Thyroid gland (tissue), 4 donors: ENCODE measurements around the gene TOP2B. TPM values are rescaled to one million over a fixed set of nuclear protein-coding genes. Genes with fewer than 3 reads are reported as not detected.

ENCODE experiments used
- DNase-seq, 2 donors: peaks; one replicate each; pipeline ENCODE4 v3.0.0-alpha.2; 2019
- H3K27ac ChIP-seq, 3 donors: fragments of 200-600 bp; sonication (generic); 1 replicate in 2 of 3; 2 replicates in 1 of 3; pipeline ENCODE4 v1.5.1; 2016 to 2019; ENCODE audit warnings: mild to moderate bottlenecking in 1 of 3, moderate library complexity in 1 of 3
- H3K27me3 ChIP-seq: fragments of 200-600 bp; sonication (generic); one replicate; pipeline ENCODE4 v1.5.1; 2019
- H3K36me3 ChIP-seq, 2 donors: fragments of 200-600 bp; sonication (generic); one replicate each; pipeline ENCODE4 v1.5.1; 2016 to 2019
- H3K4me1 ChIP-seq, 2 donors: fragments of 200-600 bp; sonication (generic); one replicate each; pipeline ENCODE4 v1.5.1; 2017 to 2019
- H3K4me3 ChIP-seq, 3 donors: fragments of 200-600 bp; sonication (generic); replicated peaks in 1 of 3; 1 replicate in 2 of 3; 2 replicates in 1 of 3; pipeline ENCODE4 v1.5.1; 2016; ENCODE audit warnings: mild to moderate bottlenecking in 1 of 3
- H3K9me3 ChIP-seq: fragments of 200-600 bp; sonication (generic); one replicate; pipeline ENCODE4 v1.5.1; 2017
- POLR2A ChIP-seq, 2 donors: fragments of 450-650 bp; IDR thresholded peaks; one replicate each; pipeline ENCODE4 v1.6.1; 2017; ENCODE audit warnings: antibody characterized with exemption in 2 of 2, mild to moderate bottlenecking in 2 of 2, moderate library complexity in 1 of 2
- WGBS, 2 donors: methylation state at CpG; one replicate each; pipeline ENCODE4 v1.1.5; 2017; 5-methylcytosine and 5-hydroxymethylcytosine counted together
- intact Hi-C: fragments of 100-400 bp; cut with DNase I; formaldehyde crosslinking; loops from one replicate; pipeline ENCODE4 v1.15.1; 2023
- total RNA-seq, 4 donors: library from RNA; depleted of rRNA; stranded (reverse); fragments of >200 nt; gene quantifications; one replicate each; pipeline ENCODE4 v1.2.3, GENCODE V29; 2016
- TF ChIP-seq, protein P1 (sequence below), 6 experiments: fragments of 200-600 bp in 3 of 6; fragments of 450-650 bp in 3 of 6; sonication (generic) in 3 of 6; IDR thresholded peaks; one replicate each; pipeline ENCODE4 v1.5.1; 2016 to 2019; ENCODE audit warnings: antibody characterized with exemption in 6 of 6, mild to moderate bottlenecking in 2 of 6, inconsistent platforms in 1 of 6, moderate library complexity in 1 of 6

TOP2B gene
- total RNA-seq, 4 donors from 2014 or later: 109 to 180 (median 131) TPM

DNA sequence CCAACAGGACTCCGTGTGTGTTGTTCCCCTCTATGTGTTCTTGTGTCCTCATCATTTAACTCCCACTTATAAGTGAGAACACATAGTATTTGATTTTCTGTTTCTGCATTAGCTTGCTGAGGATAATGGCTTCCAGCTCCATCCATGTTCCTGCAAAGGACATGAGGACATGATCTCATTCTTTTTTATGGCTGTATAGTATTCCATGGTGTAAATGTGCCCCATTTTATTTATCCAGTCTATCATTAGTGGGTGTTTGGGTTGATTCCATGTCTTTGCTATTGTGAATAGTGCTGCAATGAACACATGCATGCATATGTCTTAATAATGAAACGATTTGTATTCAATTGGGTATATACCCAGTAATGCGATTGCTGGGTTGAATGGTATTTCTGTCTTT lies 28.5 kb upstream of the TOP2B start:
- Histone ChIP-seq H3K36me3 (no peaks in the 10 kb centered on the region), H3K4me1 (no peaks in the 10 kb centered on the region), H3K27me3 (no peaks in the 10 kb centered on the region), H3K9me3 (no peaks in the 10 kb centered on the region), H3K27ac (no peak overlapping the region), H3K4me3 (no peak overlapping the region)
- DNase-seq: no peak
- 64 to 86% methylated on average over 3 of the region's 3 CpGs for WGBS, 2 donors
- intact Hi-C loops: no loop called here
- no peak for TF ChIP-seq POLR2A (IDR thresholded peaks at IDR 0.05)
- TF ChIP-seq, protein P1, sequence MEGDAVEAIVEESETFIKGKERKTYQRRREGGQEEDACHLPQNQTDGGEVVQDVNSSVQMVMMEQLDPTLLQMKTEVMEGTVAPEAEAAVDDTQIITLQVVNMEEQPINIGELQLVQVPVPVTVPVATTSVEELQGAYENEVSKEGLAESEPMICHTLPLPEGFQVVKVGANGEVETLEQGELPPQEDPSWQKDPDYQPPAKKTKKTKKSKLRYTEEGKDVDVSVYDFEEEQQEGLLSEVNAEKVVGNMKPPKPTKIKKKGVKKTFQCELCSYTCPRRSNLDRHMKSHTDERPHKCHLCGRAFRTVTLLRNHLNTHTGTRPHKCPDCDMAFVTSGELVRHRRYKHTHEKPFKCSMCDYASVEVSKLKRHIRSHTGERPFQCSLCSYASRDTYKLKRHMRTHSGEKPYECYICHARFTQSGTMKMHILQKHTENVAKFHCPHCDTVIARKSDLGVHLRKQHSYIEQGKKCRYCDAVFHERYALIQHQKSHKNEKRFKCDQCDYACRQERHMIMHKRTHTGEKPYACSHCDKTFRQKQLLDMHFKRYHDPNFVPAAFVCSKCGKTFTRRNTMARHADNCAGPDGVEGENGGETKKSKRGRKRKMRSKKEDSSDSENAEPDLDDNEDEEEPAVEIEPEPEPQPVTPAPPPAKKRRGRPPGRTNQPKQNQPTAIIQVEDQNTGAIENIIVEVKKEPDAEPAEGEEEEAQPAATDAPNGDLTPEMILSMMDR (IDR thresholded peaks at IDR 0.05): no peak

DNA sequence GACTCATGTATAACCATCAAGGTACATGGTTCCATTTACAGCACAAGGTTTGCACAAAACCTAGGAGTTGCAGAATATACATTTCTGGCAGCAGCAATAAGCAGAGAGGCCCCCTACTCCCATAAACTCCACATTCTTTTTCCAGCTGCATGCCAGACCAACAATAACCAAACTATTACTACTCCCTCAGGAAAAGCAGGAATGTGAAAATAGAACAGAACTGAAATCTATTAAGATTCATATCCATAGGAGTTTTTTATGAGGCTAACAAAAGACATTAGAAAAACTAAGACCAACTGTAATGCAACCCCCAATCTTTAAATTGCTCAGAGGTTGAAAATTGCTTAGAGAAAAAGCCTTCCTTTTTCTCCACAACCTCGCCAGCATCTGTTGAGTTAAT lies 27.6 kb upstream of the TOP2B start:
- intact Hi-C loops: no loop called here
- Histone ChIP-seq H3K27ac (no peak overlapping the region), H3K4me1 (no peaks in the 10 kb centered on the region), H3K27me3 (no peaks in the 10 kb centered on the region), H3K9me3 (no peaks in the 10 kb centered on the region), H3K36me3 (no peaks in the 10 kb centered on the region), H3K4me3 (no peak overlapping the region)
- no peak for DNase-seq
- TF ChIP-seq, protein P1 (IDR thresholded peaks at IDR 0.05): no peak
- no peak for TF ChIP-seq POLR2A (IDR thresholded peaks at IDR 0.05)
- 77 to 86% methylated on average over 1 of the region's 1 CpG for WGBS, 2 donors

DNA sequence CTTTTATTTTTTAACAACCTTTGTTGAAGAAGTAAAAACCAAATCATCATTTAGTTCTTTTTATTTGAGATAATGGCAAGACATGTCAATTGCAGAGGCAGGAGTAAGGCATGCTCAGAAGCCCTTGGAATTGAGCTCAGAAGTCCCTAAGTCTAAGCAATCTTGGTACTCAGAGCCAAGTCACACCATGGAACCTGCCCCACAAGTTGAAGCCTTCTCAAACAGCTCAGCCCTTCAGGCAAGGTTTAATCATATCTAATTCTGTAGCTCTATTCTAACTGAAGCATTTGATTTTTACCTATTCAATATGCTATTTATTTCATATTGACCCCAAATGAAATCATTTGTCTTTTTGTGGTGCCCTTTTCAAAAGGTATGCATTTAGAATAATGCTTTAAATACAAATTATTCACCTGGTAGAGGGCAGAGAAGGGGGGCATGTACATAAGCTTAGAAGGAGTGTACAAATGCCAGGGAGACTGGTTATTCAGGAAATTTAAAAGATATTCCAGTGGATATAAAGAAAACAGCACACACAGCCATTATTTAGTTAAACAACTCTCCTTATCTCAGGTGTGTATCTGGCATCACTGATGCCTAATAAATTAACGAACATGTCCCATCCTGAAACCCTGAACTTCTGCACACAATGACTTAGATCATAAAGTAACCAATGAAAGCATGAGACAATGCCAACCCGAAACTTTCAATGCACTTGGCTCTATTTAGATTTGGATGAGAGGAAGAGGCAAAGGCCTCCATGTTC lies 26.2 kb upstream of the TOP2B start:
- no peak for TF ChIP-seq POLR2A (IDR thresholded peaks at IDR 0.05)
- TF ChIP-seq, protein P1 (IDR thresholded peaks at IDR 0.05): no peak
- Histone ChIP-seq H3K9me3 (no peaks in the 10 kb centered on the region), H3K27ac (no peak overlapping the region), H3K4me3 (no peak overlapping the region), H3K36me3 (no peaks in the 10 kb centered on the region), H3K4me1 (no peaks in the 10 kb centered on the region), H3K27me3 (no peaks in the 10 kb centered on the region)
- 92% methylated on average over 2 of the region's 2 CpGs for WGBS, 2 donors
- intact Hi-C loops: no loop called here
- DNase-seq: no peak

DNA sequence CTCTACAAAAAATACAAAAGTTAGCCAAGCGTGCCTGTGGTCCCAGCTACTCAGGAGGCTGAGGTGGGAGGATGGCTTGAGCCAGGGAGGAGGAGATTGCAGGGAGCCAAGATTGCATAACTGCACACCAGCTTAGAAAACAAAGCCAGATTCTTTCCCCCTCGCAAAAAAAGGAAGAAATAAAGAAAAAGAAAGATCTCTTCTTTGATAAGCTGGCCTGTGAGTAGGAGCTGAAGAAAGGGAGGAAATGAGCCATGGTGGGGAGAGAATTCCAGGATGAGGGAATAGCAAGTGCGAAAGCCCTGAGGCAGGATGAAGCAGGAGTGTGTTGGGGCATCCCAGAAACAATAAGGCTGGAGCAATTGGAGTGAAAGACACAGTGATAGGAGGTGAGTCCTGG lies 24.5 kb upstream of the TOP2B start:
- intact Hi-C loops: no loop called here
- H3K36me3 ChIP-seq: no peaks in the 10 kb centered on the region
- H3K4me1 ChIP-seq: no peaks in the 10 kb centered on the region
- H3K27me3 ChIP-seq: no peaks in the 10 kb centered on the region
- TF ChIP-seq, protein P1 (IDR thresholded peaks at IDR 0.05): no peak
- TF ChIP-seq POLR2A (IDR thresholded peaks at IDR 0.05): no peak
- no peak for DNase-seq
- 70 to 71% methylated on average over 3 of the region's 3 CpGs for WGBS, 2 donors
- H3K4me3 ChIP-seq: no peak overlapping the region
- H3K27ac ChIP-seq: no peak overlapping the region
- no peaks in the 10 kb centered on the region for H3K9me3 ChIP-seq

DNA sequence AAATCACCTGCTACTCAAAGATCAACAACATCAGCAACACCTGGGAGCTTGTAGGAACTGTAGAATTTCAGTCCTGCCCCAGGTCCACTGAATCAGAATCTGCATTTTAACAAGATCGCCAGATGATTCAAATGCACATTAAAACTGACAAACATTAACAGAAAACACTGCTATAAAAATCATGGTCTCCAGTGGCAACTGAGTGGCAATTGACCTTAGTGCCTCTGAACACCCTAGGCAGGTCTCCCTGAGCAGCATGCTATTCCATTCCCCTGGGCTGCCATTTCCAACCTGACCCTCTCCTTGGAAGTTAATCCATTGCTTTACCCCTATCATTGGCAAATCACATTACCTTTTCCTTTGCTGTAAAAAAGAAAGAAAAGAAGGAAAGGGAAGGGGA lies 23.0 kb upstream of the TOP2B start:
- TF ChIP-seq, protein P1 (IDR thresholded peaks at IDR 0.05): no peak
- no peak for TF ChIP-seq POLR2A (IDR thresholded peaks at IDR 0.05)
- Histone ChIP-seq H3K27ac (no peak overlapping the region), H3K4me3 (no peak overlapping the region), H3K4me1 (no peaks in the 10 kb centered on the region), H3K27me3 (no peaks in the 10 kb centered on the region), H3K36me3 (no peaks in the 10 kb centered on the region), H3K9me3 (no peaks in the 10 kb centered on the region)
- intact Hi-C loops: no loop called here
- DNase-seq: no peak
- WGBS, 2 donors: 85 to 95% methylated on average over 1 of the region's 1 CpG
